Measurements from ENCODE around the gene FSD1L. TPM values are rescaled to one million over a fixed set of nuclear protein-coding genes. Genes with fewer than 3 reads are reported as not detected.
"Not testable (repeated sequence)": the region's sequence is repeated elsewhere in the genome, so short reads cannot be mapped to it uniquely, and the experiment has no call there.

The FSD1L gene
- total RNA-seq, 1 donor: 6.5 TPM

- Histone ChIP-seq H3K27ac (ENCODE audit: low read depth, low read length) (no peak overlapping the region), H3K36me3 (ENCODE audit: insufficient read depth, low read length) (peaks cover 13% of the 10 kb centered on the region), H3K4me3 (ENCODE audit: insufficient read depth, low read length) (no peak overlapping the region), H2AFZ (ENCODE audit: low read length) (no peak overlapping the region), H3K4me2 (ENCODE audit: insufficient read depth, low read length) (no peak overlapping the region), H3K79me2 (ENCODE audit: insufficient read depth, low read length) (no peaks in the 10 kb centered on the region), H3K27me3 (ENCODE audit: insufficient read depth, low read length) (no peaks in the 10 kb centered on the region), H3K4me1 (ENCODE audit: insufficient read depth, low read length) (peaks cover 12% of the 10 kb centered on the region), H4K20me1 (ENCODE audit: insufficient read depth, low read length) (peaks cover 5% of the 10 kb centered on the region), H3K9me3 (ENCODE audit: low read depth, low read length) (no peaks in the 10 kb centered on the region)
- DNase-seq (ENCODE audit: insufficient read length, low spot score, missing footprints): no peak
- no peak for TF ChIP-seq CTCF (IDR thresholded peaks at IDR 0.05; ENCODE audit: extremely low read depth, low read depth, low read length)
Measured at GRCh38 chr9:105511446-105511845, 63.6 kb downstream of the FSD1L start.

GRCh38 chr9:105515811-105516413 lies 68.1 kb downstream of the FSD1L start:
- H3K27me3 ChIP-seq (ENCODE audit: insufficient read depth, low read length): no peaks in the 10 kb centered on the region
- TF ChIP-seq CTCF (IDR thresholded peaks at IDR 0.05; ENCODE audit: extremely low read depth, low read depth, low read length): no peak
- H3K4me2 ChIP-seq (ENCODE audit: insufficient read depth, low read length): no peak overlapping the region
- no peak overlapping the region for H3K4me3 ChIP-seq (ENCODE audit: insufficient read depth, low read length)
- H2AFZ ChIP-seq (ENCODE audit: low read length): no peak overlapping the region
- no peak overlapping the region for H3K27ac ChIP-seq (ENCODE audit: low read depth, low read length)
- no peak for DNase-seq (ENCODE audit: insufficient read length, low spot score, missing footprints)
- H3K9me3 ChIP-seq (ENCODE audit: low read depth, low read length): no peaks in the 10 kb centered on the region
- H4K20me1 ChIP-seq (ENCODE audit: insufficient read depth, low read length): no peaks in the 10 kb centered on the region
- H3K79me2 ChIP-seq (ENCODE audit: insufficient read depth, low read length): no peaks in the 10 kb centered on the region
- H3K36me3 ChIP-seq (ENCODE audit: insufficient read depth, low read length): peaks cover 10% of the 10 kb centered on the region
- no peaks in the 10 kb centered on the region for H3K4me1 ChIP-seq (ENCODE audit: insufficient read depth, low read length)

- not testable (repeated sequence) for DNase-seq (ENCODE audit: insufficient read length, low spot score, missing footprints); H3K4me2 ChIP-seq (ENCODE audit: insufficient read depth, low read length); H4K20me1 ChIP-seq (ENCODE audit: insufficient read depth, low read length); H3K4me1 ChIP-seq (ENCODE audit: insufficient read depth, low read length); H3K36me3 ChIP-seq (ENCODE audit: insufficient read depth, low read length); H3K27me3 ChIP-seq (ENCODE audit: insufficient read depth, low read length); H3K27ac ChIP-seq (ENCODE audit: low read depth, low read length); H3K9me3 ChIP-seq (ENCODE audit: low read depth, low read length); H2AFZ ChIP-seq (ENCODE audit: low read length); H3K79me2 ChIP-seq (ENCODE audit: insufficient read depth, low read length)
- peak overlapping the region; percentile 52 for H3K4me3 ChIP-seq (ENCODE audit: insufficient read depth, low read length)
Measured at GRCh38 chr9:105519710-105520369, 72.0 kb downstream of the FSD1L start.

- H3K27ac ChIP-seq (ENCODE audit: low read depth, low read length); H4K20me1 ChIP-seq (ENCODE audit: insufficient read depth, low read length): not testable (repeated sequence)
Measured at GRCh38 chr9:105520992-105521391, 73.2 kb downstream of the FSD1L start.

GRCh38 chr9:105522618-105523385 lies 75.0 kb downstream of the FSD1L start:
- not testable (repeated sequence) for H3K27me3 ChIP-seq (ENCODE audit: insufficient read depth, low read length); H3K4me1 ChIP-seq (ENCODE audit: insufficient read depth, low read length); H2AFZ ChIP-seq (ENCODE audit: low read length); H3K4me2 ChIP-seq (ENCODE audit: insufficient read depth, low read length); H3K27ac ChIP-seq (ENCODE audit: low read depth, low read length); H3K4me3 ChIP-seq (ENCODE audit: insufficient read depth, low read length); H3K36me3 ChIP-seq (ENCODE audit: insufficient read depth, low read length); DNase-seq (ENCODE audit: insufficient read length, low spot score, missing footprints); H3K9me3 ChIP-seq (ENCODE audit: low read depth, low read length); H3K79me2 ChIP-seq (ENCODE audit: insufficient read depth, low read length); H4K20me1 ChIP-seq (ENCODE audit: insufficient read depth, low read length)

More at GRCh38 chr9:105520992-105521391, 73.2 kb downstream of the FSD1L start:
- not testable (repeated sequence) for H3K4me1 ChIP-seq (ENCODE audit: insufficient read depth, low read length); H3K4me3 ChIP-seq (ENCODE audit: insufficient read depth, low read length); H3K4me2 ChIP-seq (ENCODE audit: insufficient read depth, low read length); H3K36me3 ChIP-seq (ENCODE audit: insufficient read depth, low read length); H3K9me3 ChIP-seq (ENCODE audit: low read depth, low read length); H3K27me3 ChIP-seq (ENCODE audit: insufficient read depth, low read length); DNase-seq (ENCODE audit: insufficient read length, low spot score, missing footprints); H3K79me2 ChIP-seq (ENCODE audit: insufficient read depth, low read length); H2AFZ ChIP-seq (ENCODE audit: low read length)

Measured in osteoblast (primary cell).